ENCODE data around the gene DBP.

Gene DBP

GRCh38 chr19:48627201-48627864 lies 9.8 kb downstream of the DBP start:
- no peak for DNase-seq (ENCODE audit: low read depth)

GRCh38 chr19:48625891-48626327 lies 11.3 kb downstream of the DBP start:
- DNase-seq (ENCODE audit: low read depth) = no peak

- DNase-seq (ENCODE audit: low read depth) = no peak
Measured at GRCh38 chr19:48624791-48625723, 12.1 kb downstream of the DBP start.

- no peak for DNase-seq (ENCODE audit: low read depth)
Measured at GRCh38 chr19:48624067-48624594, 13.0 kb downstream of the DBP start.

GRCh38 chr19:48623556-48624066 lies 13.6 kb downstream of the DBP start:
- DNase-seq (ENCODE audit: low read depth) = no peak

- DNase-seq (ENCODE audit: low read depth) = no peak
Measured at GRCh38 chr19:48619692-48620585, 17.2 kb downstream of the DBP start.

GRCh38 chr19:48618916-48619691 lies 18.1 kb downstream of the DBP start, which contains the start of the genes RPL18 and SPHK2:
Gene RPL18, minus strand, starts transcription at chr19:48619178. Its CDS starts 35 bp downstream, at chr19:48619143.
Gene SPHK2, plus strand, starts transcription at chr19:48619506. Its CDS starts 1,009 bp downstream, at chr19:48620515.
- DNase-seq (ENCODE audit: low read depth) = peak; percentile 100

GRCh38 chr19:48618278-48618915 lies 18.8 kb downstream of the DBP start:
- no peak for DNase-seq (ENCODE audit: low read depth)

- no peak for DNase-seq (ENCODE audit: low read depth)
Measured at GRCh38 chr19:48617146-48617937, 19.8 kb downstream of the DBP start.

GRCh38 chr19:48616491-48617056 lies 20.6 kb downstream of the DBP start:
- no peak for DNase-seq (ENCODE audit: low read depth)

GRCh38 chr19:48616041-48616436 lies 21.1 kb downstream of the DBP start:
- DNase-seq (ENCODE audit: low read depth) = no peak

GRCh38 chr19:48615231-48616040 lies 21.7 kb downstream of the DBP start:
- no peak for DNase-seq (ENCODE audit: low read depth)

- no peak for DNase-seq (ENCODE audit: low read depth)
Measured at GRCh38 chr19:48614436-48615230, 22.5 kb downstream of the DBP start, which contains the start of gene FAM83E. Gene FAM83E, minus strand, starts transcription at chr19:48615076. Its CDS starts 1,704 bp downstream, at chr19:48613372.

GRCh38 chr19:48613852-48614435 lies 23.2 kb downstream of the DBP start:
- no peak for DNase-seq (ENCODE audit: low read depth)

GRCh38 chr19:48613024-48613851 lies 23.9 kb downstream of the DBP start:
- no peak for DNase-seq (ENCODE audit: low read depth)

- DNase-seq (ENCODE audit: low read depth) = no peak
Measured at GRCh38 chr19:48611872-48612271, 25.3 kb downstream of the DBP start.

All from HS-27A (cell line).